K562 (cell line): ENCODE results near the gene MPIG6B. TPM values are rescaled to one million over a fixed set of nuclear protein-coding genes. Genes with fewer than 3 reads are reported as not detected.
A peak's percentile ranks its signal among the peaks of the same experiment; 100 is the strongest.

Experiments used
- ATAC-seq: fragments of 200-7000 bp; cut with Tn5 transposase; 3 replicates; pipeline ENCODE4 v1.9.1; 2020; ENCODE audit warnings: moderate library complexity
- BruUV-seq: library from RNA; stranded (reverse); fragments of 400-500 nt; replicated peaks from 2 replicates; lab custom pipeline; 2021; lab: Mats Ljungman, UMichigan
- CTCF ChIA-PET: fragments of 300-600 bp; formaldehyde crosslinking; extraction: SDS; loops from one replicate; lab custom pipeline; 2021; ENCODE audit warnings: low intra/inter-chr PET ratio; lab: Yijun Ruan, JAX
- POLR2A ChIA-PET: fragments of 300-600, 350-650 bp; sonication (Branson Sonifier 250); formaldehyde crosslinking; extraction: SDS; loops from one replicate; lab custom pipeline; 2021; ENCODE audit warnings: antibody characterized with exemption, inconsistent platforms; lab: Yijun Ruan, JAX
- DNase-seq, 4 experiments: peaks; one replicate each; pipeline versions ENCODE4 v3.0.0 to v3.0.0-alpha.2; 2011 to 2018; ENCODE audit warnings: low spot score in 3 of 4, mixed read lengths in 3 of 4; ENCODE audit errors: extremely low read depth in 1 of 4
- FAIRE-seq: peaks from 2 replicates; lab custom pipeline; 2011; peaks lifted over from hg19 to GRCh38; lab: Jason Lieb, UNC
- H2AFZ ChIP-seq: 2 replicates; pipeline ENCODE4 v1.6.0; 2011; ENCODE audit warnings: low read depth, low read length, control low read depth, inconsistent platforms
- H3K27ac ChIP-seq: fragments of 200-600 bp; 3 replicates; pipeline ENCODE4 v1.8.0; 2011; ENCODE audit warnings: low read depth, mild to moderate bottlenecking, control low read depth, inconsistent platforms, low read length, moderate library complexity, mixed read lengths; ENCODE audit errors: extremely low read depth
- H3K27me3 ChIP-seq, 2 experiments: fragments of 300-600 bp in 1 of 2; 2 replicates in 1 of 2; 3 replicates in 1 of 2; pipeline versions ENCODE4 v1.6.0 to v1.8.0; 2011; ENCODE audit warnings: inconsistent platforms in 2 of 2, low read length in 2 of 2, mild to moderate bottlenecking in 1 of 2, mixed read lengths in 1 of 2, moderate library complexity in 1 of 2; ENCODE audit not compliant: control insufficient read depth in 2 of 2, insufficient read depth in 2 of 2
- H3K36me3 ChIP-seq: fragments of 300-600 bp; 3 replicates; pipeline ENCODE4 v1.8.0; 2011; ENCODE audit warnings: mild to moderate bottlenecking, low read length, inconsistent platforms; ENCODE audit not compliant: control insufficient read depth, insufficient read depth
- H3K4me1 ChIP-seq, 2 experiments: fragments of 200-600 bp in 1 of 2; replicated peaks in 1 of 2; 2 replicates in 1 of 2; 3 replicates in 1 of 2; pipeline versions ENCODE4 v1.5.1 to v1.8.0; 2011; ENCODE audit warnings: inconsistent platforms in 2 of 2, low read length in 2 of 2, mild to moderate bottlenecking in 1 of 2, mixed read lengths in 1 of 2, moderate library complexity in 1 of 2; ENCODE audit not compliant: control insufficient read depth in 2 of 2, insufficient read depth in 2 of 2
- H3K4me2 ChIP-seq: 2 replicates; pipeline ENCODE4 v1.6.1; 2011; ENCODE audit warnings: low read length, control low read depth, inconsistent platforms, mixed read lengths; ENCODE audit not compliant: insufficient read depth
- H3K4me3 ChIP-seq: fragments of 200-600 bp; sonication (generic), shearing (Covaris generic); 2 replicates; pipeline ENCODE4 v1.5.1; 2016; ENCODE audit warnings: control low read depth, inconsistent platforms
- H3K79me2 ChIP-seq: fragments of 200-600 bp; 3 replicates; pipeline ENCODE4 v1.8.0; 2011; ENCODE audit warnings: low read length, inconsistent platforms; ENCODE audit not compliant: control insufficient read depth, insufficient read depth
- H3K9ac ChIP-seq, 2 experiments: 2 replicates each; pipeline versions ENCODE4 v1.6.0 to v1.6.1; 2011; ENCODE audit warnings: low read depth in 2 of 2, low read length in 2 of 2, control low read depth in 1 of 2, inconsistent platforms in 1 of 2, mild to moderate bottlenecking in 1 of 2, mixed read lengths in 1 of 2; ENCODE audit not compliant: insufficient read depth in 1 of 2
- H3K9me1 ChIP-seq: one replicate; pipeline ENCODE4 v1.6.0; 2011; ENCODE audit warnings: inconsistent platforms, mild to moderate bottlenecking, low read length, moderate library complexity; ENCODE audit not compliant: control insufficient read depth, insufficient read depth
- H3K9me3 ChIP-seq: replicated peaks from 2 replicates; pipeline ENCODE4 v1.5.1; 2011; ENCODE audit warnings: low read depth, low read length, inconsistent platforms; ENCODE audit not compliant: control insufficient read depth, insufficient read depth
- H4K20me1 ChIP-seq: replicated peaks from 2 replicates; pipeline ENCODE4 v1.6.1; 2011; ENCODE audit warnings: low read length, inconsistent platforms, mixed read lengths; ENCODE audit not compliant: control insufficient read depth, insufficient read depth
- BHLHE40 ChIP-seq: IDR thresholded peaks from 2 replicates; pipeline ENCODE4 v1.6.1; 2011; ENCODE audit warnings: low read length, improper control_type of control experiment
- CEBPG ChIP-seq, 3 experiments: fragments of 200-800 bp in 1 of 3; sonication (Bioruptor generic) in 1 of 3; sonication (generic) in 1 of 3; formaldehyde crosslinking in 1 of 3; IDR thresholded peaks in 2 of 3; conservative IDR thresholded peaks in 1 of 3; 2 replicates each; pipeline versions ENCODE4 v1.6.1 to v1.8.0; 2016 to 2022; ENCODE audit warnings: missing compliant biosample characterization in 2 of 3, missing genetic modification characterization in 2 of 3, mild to moderate bottlenecking in 1 of 3, missing genetic modification reagents in 1 of 3
- ELF4 ChIP-seq: fragments of 450-650 bp; formaldehyde crosslinking; IDR thresholded peaks from 2 replicates; pipeline ENCODE4 v1.4.0; 2022; ENCODE audit warnings: missing genetic modification characterization
- ESRRA ChIP-seq: fragments of 450-650 bp; IDR thresholded peaks from 2 replicates; pipeline ENCODE4 v1.6.1; 2014; ENCODE audit warnings: low read depth, mild to moderate bottlenecking, moderate library complexity, borderline replicate concordance
- EZH2 ChIP-seq: IDR thresholded peaks from 2 replicates; pipeline ENCODE4 v1.6.1; 2012; ENCODE audit warnings: low read depth, mild to moderate bottlenecking, inconsistent platforms, low read length, borderline replicate concordance
- GABPB1 ChIP-seq: sonication (generic); formaldehyde crosslinking; IDR thresholded peaks from 2 replicates; pipeline ENCODE4 v1.8.0; 2022; ENCODE audit warnings: mild to moderate bottlenecking, missing genetic modification reagents
- GTF2E2 ChIP-seq: fragments of 200-800 bp; sonication (Bioruptor generic); IDR thresholded peaks from 2 replicates; pipeline ENCODE4 v1.6.1; 2016; ENCODE audit warnings: missing genetic modification characterization, missing compliant biosample characterization
- KLF1 ChIP-seq: fragments of 450-650 bp; IDR thresholded peaks from 2 replicates; pipeline ENCODE4 v1.6.1; 2016; ENCODE audit warnings: missing genetic modification characterization, missing compliant biosample characterization
- MIER1 ChIP-seq: fragments of 450-650 bp; IDR thresholded peaks from 2 replicates; pipeline ENCODE4 v1.6.1; 2016; ENCODE audit warnings: antibody characterized with exemption, mild to moderate bottlenecking, low read depth
- RUNX1 ChIP-seq: sonication (generic); IDR thresholded peaks from 2 replicates; pipeline ENCODE4 v1.6.1; 2016; ENCODE audit warnings: antibody characterized with exemption, low read depth
- SP2 ChIP-seq: IDR thresholded peaks from 2 replicates; pipeline ENCODE4 v1.6.1; 2011; ENCODE audit warnings: mild to moderate bottlenecking, low read depth, low read length, moderate library complexity; ENCODE audit not compliant: poor library complexity, severe bottlenecking; ENCODE audit errors: extremely low read depth
- TEAD1 ChIP-seq, 2 experiments: fragments of 450-650 bp in 1 of 2; sonication (generic) in 1 of 2; formaldehyde crosslinking; IDR thresholded peaks; 2 replicates each; pipeline versions ENCODE4 v1.4.0 to v1.8.0; 2020 to 2022; ENCODE audit warnings: mild to moderate bottlenecking in 2 of 2, missing genetic modification reagents in 1 of 2
- TEAD4 ChIP-seq, 2 experiments: sonication (generic) in 1 of 2; formaldehyde crosslinking in 1 of 2; IDR thresholded peaks; 2 replicates each; pipeline versions ENCODE4 v1.6.1 to v1.8.0; 2012 to 2022; ENCODE audit warnings: borderline replicate concordance in 1 of 2, inconsistent platforms in 1 of 2, low read length in 1 of 2, mild to moderate bottlenecking in 1 of 2, missing genetic modification reagents in 1 of 2
- WGBS: fragments of 100-300 bp; shearing (Covaris generic); methylation state at CpG from one replicate; pipeline ENCODE4 v1.1.6; 2016; ENCODE audit warnings: low coverage, mixed read lengths; ENCODE audit not compliant: insufficient coverage; ENCODE audit errors: missing lambda C conversion rate; 5-methylcytosine and 5-hydroxymethylcytosine counted together
- in situ Hi-C: fragments of 300-500 bp; cut with MboI; formaldehyde crosslinking; loops from 4 replicates; pipeline ENCODE4 v1.15.0; 2018; ENCODE audit warnings: inconsistent platforms, mixed read lengths
- intact Hi-C: fragments of 100-400 bp; cut with micrococcal nuclease; formaldehyde crosslinking; loops from 2 replicates; pipeline ENCODE4 v1.14.2; 2022
- polyA plus RNA-seq, 8 experiments: library from polyadenylated mRNA; depleted of rRNA in 4 of 8; stranded (reverse) in 5 of 8; unstranded in 3 of 8; fragments of >200 nt; fragmentation: Nextera tagmentation in 2 of 8; fragmentation: Illumina TruSeq in 1 of 8; extraction: Ambion mirVana in 2 of 8; extraction: Trizol in 1 of 8; gene quantifications; 2 replicates each; pipeline versions ENCODE4 v1.2.1 to v1.2.3, GENCODE V29; 2011 to 2014; ENCODE audit warnings: inconsistent platforms in 1 of 8, missing spikeins in 1 of 8
- total RNA-seq, 7 experiments: library from RNA; depleted of rRNA in 6 of 7; stranded (reverse); fragments of >200 nt in 6 of 7; fragmentation: Illumina TruSeq in 2 of 7; extraction: Trizol in 2 of 7; gene quantifications; 2 replicates each; pipeline versions ENCODE4 v1.2.1 to v1.2.3, GENCODE V29; 2011 to 2021; ENCODE audit warnings: low replicate concordance in 1 of 7
- TF ChIP-seq, protein P1 (sequence below): sonication (generic); formaldehyde crosslinking; IDR thresholded peaks from 2 replicates; pipeline ENCODE4 v1.4.0; 2020; ENCODE audit warnings: mild to moderate bottlenecking, missing genetic modification reagents

The MPIG6B gene
- total and polyA plus RNA-seq, 9 of the 15 experiments (the other 6 are each of a cell fraction or from before 2014, with no cell fraction given): 0.11 to 1.2 (median 0.28) TPM; not detected in 1

DNA sequence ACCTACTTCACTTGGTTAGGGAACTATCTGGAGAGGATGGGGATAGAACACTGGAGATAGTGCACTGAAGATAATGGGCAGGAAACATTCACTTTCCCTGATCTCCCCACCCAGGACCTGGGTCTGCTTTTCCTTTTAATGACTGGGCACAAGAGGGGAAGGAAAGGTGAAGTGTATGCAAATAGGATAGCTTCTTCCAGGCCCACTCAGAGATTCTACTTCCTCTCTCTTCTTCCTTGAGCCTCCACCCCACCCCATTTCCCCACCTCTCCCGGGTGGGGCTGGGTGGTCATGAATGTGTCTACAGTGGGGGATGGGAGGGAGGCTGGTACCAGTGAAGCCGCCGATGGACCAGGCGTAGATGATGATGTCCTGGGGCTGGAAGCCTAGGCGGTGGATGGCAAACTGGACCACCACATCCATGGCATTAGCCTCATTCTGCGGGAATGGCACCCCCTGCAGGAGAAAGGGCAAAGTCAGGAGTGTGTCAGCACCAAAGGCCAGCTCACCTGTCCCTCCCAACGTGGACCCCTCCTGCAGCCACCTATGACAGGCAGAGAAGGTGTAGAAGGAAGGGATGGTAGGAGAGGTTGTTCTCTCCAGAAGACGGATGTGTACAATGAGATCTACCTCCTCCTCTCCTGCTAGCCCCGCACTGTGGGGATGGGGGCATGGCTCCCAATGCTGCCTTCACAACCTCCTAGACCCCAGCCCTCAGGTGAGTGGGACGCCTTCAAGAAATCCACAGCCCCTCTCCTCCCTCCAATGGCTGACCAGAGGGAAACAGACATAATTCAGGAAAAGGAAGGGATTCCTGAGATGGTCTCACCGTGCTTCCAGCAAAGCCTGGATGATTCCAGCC is 33.7 kb upstream of the MPIG6B start:
- ChIA-PET POLR2A (interaction anchor here (0.6 to 7.1 kb wide), 30 partner anchors 11 to 960 kb away, joined by 3 to 158 read pairs (median 5); partner anchors contain the start of genes ABHD16A, C6orf47, CLIC1 and DDAH2), CTCF (interaction anchor here (1.0 to 1.5 kb wide), 3 partner anchors 13 to 79 kb away, joined by 3 read pairs; no protein-coding TSS in a partner anchor)
- in situ Hi-C loops: loop anchor here (5.0 kb wide), 1 partner anchor 78 kb away; no protein-coding TSS in a partner anchor
- Histone ChIP-seq H3K9ac (peak overlapping the region; percentile 68 to 86), H3K79me2 (no peaks in the 10 kb centered on the region; the same call in 2 of the 3 replicates), H3K9me3 (no peaks in the 10 kb centered on the region), H3K9me1 (no peaks in the 10 kb centered on the region), H2AFZ (no peak overlapping the region), H3K36me3 (peaks cover 89% of the 10 kb centered on the region), H3K4me3 (no peak overlapping the region; the same call in 1 of the 2 replicates), H3K27me3 (no peaks in the 10 kb centered on the region), H4K20me1 (no peaks in the 10 kb centered on the region), H3K4me1 (peaks cover 63 to 65% of the 10 kb centered on the region in 2 experiments), H3K27ac (peak overlapping the region; percentile 88), H3K4me2 (peak overlapping the region; percentile 82)
- ATAC-seq (peak; percentile 60), FAIRE-seq (peak; percentile 58), DNase-seq (peak in 2 of 4 experiments; percentile 66 to 72)
- intact Hi-C loops: loop anchor here (1.0 to 2.0 kb wide), 3 partner anchors 14 to 141 kb away; partner anchors contain the start of gene ABHD16A
- BruUV-seq: no TSS peak
- WGBS: 60% methylated on average over 11 of the region's 11 CpGs
- TF ChIP-seq ESRRA: 0 out of 2 replicates have a peak, but pooled peaks have one; percentile 9
- TF ChIP-seq SP2: peak; percentile 6
- no peak for TF ChIP-seq BHLHE40
- 0 out of 2 replicates have a peak, but pooled peaks have one; percentile 13 for TF ChIP-seq CEBPG (CRISPR knock-in tag; IDR thresholded peaks at IDR 0.05)
- no peak for TF ChIP-seq CEBPG (tag; conservative IDR thresholded peaks at IDR 0.05 in 1 of 2, IDR thresholded peaks at IDR 0.05 in 1 of 2)
- TF ChIP-seq, protein P1, sequence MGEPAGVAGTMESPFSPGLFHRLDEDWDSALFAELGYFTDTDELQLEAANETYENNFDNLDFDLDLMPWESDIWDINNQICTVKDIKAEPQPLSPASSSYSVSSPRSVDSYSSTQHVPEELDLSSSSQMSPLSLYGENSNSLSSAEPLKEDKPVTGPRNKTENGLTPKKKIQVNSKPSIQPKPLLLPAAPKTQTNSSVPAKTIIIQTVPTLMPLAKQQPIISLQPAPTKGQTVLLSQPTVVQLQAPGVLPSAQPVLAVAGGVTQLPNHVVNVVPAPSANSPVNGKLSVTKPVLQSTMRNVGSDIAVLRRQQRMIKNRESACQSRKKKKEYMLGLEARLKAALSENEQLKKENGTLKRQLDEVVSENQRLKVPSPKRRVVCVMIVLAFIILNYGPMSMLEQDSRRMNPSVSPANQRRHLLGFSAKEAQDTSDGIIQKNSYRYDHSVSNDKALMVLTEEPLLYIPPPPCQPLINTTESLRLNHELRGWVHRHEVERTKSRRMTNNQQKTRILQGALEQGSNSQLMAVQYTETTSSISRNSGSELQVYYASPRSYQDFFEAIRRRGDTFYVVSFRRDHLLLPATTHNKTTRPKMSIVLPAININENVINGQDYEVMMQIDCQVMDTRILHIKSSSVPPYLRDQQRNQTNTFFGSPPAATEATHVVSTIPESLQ (CRISPR knock-in tag): no peak
- TF ChIP-seq TEAD1 (CRISPR knock-in tag; IDR thresholded peaks at IDR 0.05): peak in 1 of 2 experiments; percentile 50; a peak in 1 of 4 replicates
- no peak for TF ChIP-seq MIER1
- no peak for TF ChIP-seq GTF2E2 (tag)
- no peak for TF ChIP-seq ELF4
- peak; percentile 45; the same call in 1 of the 2 replicates for TF ChIP-seq RUNX1
- no peak for TF ChIP-seq EZH2
- TF ChIP-seq GABPB1 (CRISPR knock-in tag): 0 out of 2 replicates have a peak, but pooled peaks have one; percentile 34
- TF ChIP-seq KLF1: no peak
- TF ChIP-seq TEAD4 (IDR thresholded peaks at IDR 0.05; ENCODE audit: low read length): no peak
- 0 out of 2 replicates have a peak, but pooled peaks have one; percentile 51 for TF ChIP-seq TEAD4 (CRISPR knock-in tag; IDR thresholded peaks at IDR 0.05; ENCODE audit: borderline replicate concordance)
